GM23338 (cell line): ENCODE measurements around the gene TMC1. TPM values are rescaled to one million over a fixed set of nuclear protein-coding genes. Genes with fewer than 3 reads are reported as not detected.

Experiments
- ATAC-seq: fragments of 200-7000 bp; cut with Tn5 transposase; 3 replicates; pipeline ENCODE4 v1.9.1; 2020
- DNase-seq: peaks from one replicate; pipeline ENCODE4 v3.0.0-alpha.2; 2015; ENCODE audit warnings: low spot score
- H2AFZ ChIP-seq: fragments of 200-600 bp; sonication (generic); 2 replicates; pipeline ENCODE4 v1.8.0; 2016; ENCODE audit warnings: antibody characterized with exemption, mild to moderate bottlenecking, moderate library complexity
- H3F3A ChIP-seq: fragments of 200-600 bp; sonication (generic); replicated peaks from 2 replicates; pipeline ENCODE4 v1.8.0; 2017; ENCODE audit warnings: antibody characterized with exemption, mixed run types, low read depth
- H3K27ac ChIP-seq: fragments of 200-600 bp; sonication (generic); 2 replicates; pipeline ENCODE4 v1.6.1; 2016; ENCODE audit warnings: low read depth
- H3K27me3 ChIP-seq: fragments of 200-600 bp; sonication (generic); 2 replicates; pipeline ENCODE4 v1.8.0; 2016; ENCODE audit warnings: mild to moderate bottlenecking, mixed run types, moderate library complexity; ENCODE audit not compliant: insufficient read depth
- H3K36me3 ChIP-seq: fragments of 200-600 bp; sonication (generic); 2 replicates; pipeline ENCODE4 v1.8.0; 2016; ENCODE audit warnings: mild to moderate bottlenecking; ENCODE audit not compliant: insufficient read depth
- H3K4me1 ChIP-seq: fragments of 200-600 bp; sonication (generic); 2 replicates; pipeline ENCODE4 v1.8.0; 2016; ENCODE audit warnings: mild to moderate bottlenecking, moderate library complexity; ENCODE audit not compliant: insufficient read depth
- H3K4me2 ChIP-seq: fragments of 200-600 bp; sonication (generic); 2 replicates; pipeline ENCODE4 v1.7.1; 2017; ENCODE audit warnings: mixed run types
- H3K4me3 ChIP-seq: fragments of 200-600 bp; sonication (generic); 2 replicates; pipeline ENCODE4 v1.6.1; 2016; ENCODE audit warnings: mixed run types
- H3K79me2 ChIP-seq: fragments of 200-600 bp; sonication (generic); replicated peaks from 2 replicates; pipeline ENCODE4 v1.8.0; 2017; ENCODE audit warnings: mild to moderate bottlenecking; ENCODE audit not compliant: insufficient read depth
- H3K9me2 ChIP-seq: fragments of 200-600 bp; sonication (generic); 2 replicates; pipeline ENCODE4 v1.8.0; 2017; ENCODE audit not compliant: insufficient read depth
- H4K20me1 ChIP-seq: fragments of 200-600 bp; sonication (generic); replicated peaks from 2 replicates; pipeline ENCODE4 v1.8.0; 2017; ENCODE audit warnings: mild to moderate bottlenecking; ENCODE audit not compliant: insufficient read depth
- H3K27ac Mint-ChIP-seq: 2 replicates; pipeline ENCODE4 v1.8.0; 2020; ENCODE audit warnings: inconsistent platforms, mild to moderate bottlenecking, moderate library complexity, mixed read lengths
- H3K27me3 Mint-ChIP-seq: 3 replicates; pipeline ENCODE4 v1.8.0; 2022; ENCODE audit warnings: low read depth, mild to moderate bottlenecking, moderate library complexity, mixed read lengths, inconsistent platforms; ENCODE audit not compliant: insufficient read depth, poor library complexity
- H3K36me3 Mint-ChIP-seq: 3 replicates; pipeline ENCODE4 v1.8.0; 2021; ENCODE audit warnings: low read depth, mild to moderate bottlenecking, inconsistent platforms, moderate library complexity, mixed read lengths
- H3K4me1 Mint-ChIP-seq: 3 replicates; pipeline ENCODE4 v1.8.0; 2020; ENCODE audit warnings: mild to moderate bottlenecking, inconsistent platforms, mixed read lengths
- H3K4me3 Mint-ChIP-seq: 3 replicates; pipeline ENCODE4 v1.8.0; 2021; ENCODE audit warnings: moderate library complexity, mild to moderate bottlenecking, inconsistent platforms, mixed read lengths
- H3K9me3 Mint-ChIP-seq: 3 replicates; pipeline ENCODE4 v1.8.0; 2020; ENCODE audit warnings: moderate library complexity, mild to moderate bottlenecking, inconsistent platforms, mixed read lengths
- CTCF ChIP-seq, 2 experiments: fragments of 200-600 bp in 1 of 2; sonication (generic) in 1 of 2; conservative IDR thresholded peaks; 2 replicates each; pipeline versions ENCODE4 v1.5.1 to v1.6.1; 2016 to 2017; ENCODE audit warnings: antibody characterized with exemption in 2 of 2, low read depth in 2 of 2, mild to moderate bottlenecking in 2 of 2, moderate library complexity in 1 of 2
- EZH2phosphoT487 ChIP-seq: fragments of 200-600 bp; sonication (generic); IDR thresholded peaks from one replicate; pipeline ENCODE4 v1.8.1; 2018; ENCODE audit warnings: antibody characterized with exemption; ENCODE audit not compliant: unreplicated experiment
- NANOG ChIP-seq: IDR thresholded peaks from 2 replicates; pipeline ENCODE4 v1.6.1; 2016; ENCODE audit warnings: antibody characterized with exemption, borderline replicate concordance
- ZNF331 ChIP-seq: fragments of 250-450 bp; sonication (Bioruptor Pico); IDR thresholded peaks from 2 replicates; pipeline ENCODE4 v1.5.0; 2020; ENCODE audit warnings: low read depth, mild to moderate bottlenecking, moderate library complexity
- ZNF462 ChIP-seq: fragments of 250-450 bp; sonication (Bioruptor Pico); IDR thresholded peaks from 2 replicates; pipeline ENCODE4 v1.5.0; 2020; ENCODE audit warnings: mild to moderate bottlenecking, moderate library complexity
- polyA plus RNA-seq: library from polyadenylated mRNA; unstranded; fragments of >200 nt; fragmentation: Nextera tagmentation; extraction: Ambion mirVana; gene quantifications from 2 replicates; pipeline ENCODE4 v1.2.1, GENCODE V29; 2016
- total RNA-seq: library from RNA; depleted of rRNA; stranded (reverse); fragments of >200 nt; shearing (Covaris generic); gene quantifications from 2 replicates; pipeline ENCODE4 v1.2.3, GENCODE V29; 2014; rRNA removed

TMC1 gene
- total and polyA plus RNA-seq, 2 experiments from 2014 or later = 0.61 to 1.2 TPM

GRCh38 chr9:72883875-72884274, 362.5 kb downstream of the TMC1 start (continued):
- TF ChIP-seq ZNF462 (CRISPR knock-in tag) (no peak), EZH2phosphoT487 (no peak), NANOG (no peak)

GRCh38 chr9:72884508-72884907, 363.1 kb downstream of the TMC1 start:
- Mint-ChIP-seq H3K4me3 (no peak overlapping the region), H3K27me3 (peaks cover 6% of the 10 kb centered on the region), H3K4me1 (no peaks in the 10 kb centered on the region), H3K36me3 (no peaks in the 10 kb centered on the region), H3K27ac (no peak overlapping the region), H3K9me3 (peaks cover 12% of the 10 kb centered on the region; the same call in 2 of the 3 replicates)
- H3K27ac ChIP-seq = no peak overlapping the region
- no peaks in the 10 kb centered on the region; the same call in 1 of the 2 replicates for H3K9me2 ChIP-seq
- H3K36me3 ChIP-seq = 0 out of 2 replicates have a peak, but pooled peaks cover 3% of the 10 kb centered on the region
- no peak overlapping the region for H2AFZ ChIP-seq
- H3K27me3 ChIP-seq = no peaks in the 10 kb centered on the region
- H3K4me3 ChIP-seq = no peak overlapping the region
- H3K4me1 ChIP-seq = no peaks in the 10 kb centered on the region
- no peak overlapping the region for H3K4me2 ChIP-seq
- no peak for DNase-seq
- no peaks in the 10 kb centered on the region for H3K79me2 ChIP-seq
- H3F3A ChIP-seq = no peaks in the 10 kb centered on the region
- no peaks in the 10 kb centered on the region for H4K20me1 ChIP-seq
- TF ChIP-seq CTCF (conservative IDR thresholded peaks at IDR 0.05; ENCODE audit: low read depth in 2 of 2) = no peak
- no peak for TF ChIP-seq ZNF331 (CRISPR knock-in tag)
- no peak for ATAC-seq

Other genes starting within 250 kb of the TMC1 start
- 216 and 233 TPM in 2 replicates for gene ZFAND5, start 156.4 kb upstream of the TMC1 start, total RNA-seq
- gene ZFAND5, start 156.4 kb upstream of the TMC1 start, polyA plus RNA-seq = 134 and 138 TPM in 2 replicates